ENCODE data around the gene SARDH. TPM values are rescaled to one million over a fixed set of nuclear protein-coding genes. Genes with fewer than 3 reads are reported as not detected.

SARDH gene
- total and polyA plus RNA-seq, 2 of the 8 experiments (the other 6 are each of a cell fraction or from before 2014, with no cell fraction given): 6.4 to 7.4 TPM

GRCh38 chr9:133685653-133686609 lies 52.2 kb downstream of the SARDH start:
- no peak overlapping the region for H3K27ac ChIP-seq (ENCODE audit: low read depth, low read length)
- no peak overlapping the region for H3K4me2 ChIP-seq (ENCODE audit: insufficient read depth in 1 of 2, low read depth in 2 of 2, low read length in 2 of 2)
- H3K18ac ChIP-seq (ENCODE audit: extremely low read depth, low read length): no peak overlapping the region
- no peak overlapping the region for H2BK120ac ChIP-seq (replicated peaks; ENCODE audit: low read depth, low read length)
- H2BK20ac ChIP-seq (ENCODE audit: low read length): no peak overlapping the region
- H2BK12ac ChIP-seq (ENCODE audit: low read depth, low read length): no peak overlapping the region
- no peak overlapping the region for H3K4ac ChIP-seq (replicated peaks; ENCODE audit: insufficient read length, low read depth, low read length)
- no peaks in the 10 kb centered on the region for H4K20me1 ChIP-seq (replicated peaks in 1 of 2; ENCODE audit: control insufficient read depth in 1 of 2, insufficient read depth in 2 of 2, low read length in 2 of 2)
- 90% methylated on average over 17 of the region's 18 CpGs; no CpG with 5 or more reads in 1 of the 2 experiments for WGBS, 2 experiments (ENCODE audit: extremely low coverage in 1 of 2, insufficient coverage in 1 of 2, insufficient read length in 1 of 2, insufficient replicate concordance in 2 of 2, low coverage in 1 of 2, low lambda C conversion rate in 2 of 2, missing lambda C conversion rate in 1 of 2)
- H3K36me3 ChIP-seq (ENCODE audit: control insufficient read depth in 2 of 4, insufficient read depth in 4 of 4, low read length in 3 of 4): no peaks in the 10 kb centered on the region
- H4K91ac ChIP-seq (replicated peaks; ENCODE audit: insufficient read length, low read length): no peak overlapping the region
- H2BK15ac ChIP-seq (ENCODE audit: low read length): no peak overlapping the region
- FAIRE-seq (no peak), DNase-seq (ENCODE audit: low read depth in 1 of 2, low spot score in 2 of 2) (no peak)
- H3K9ac ChIP-seq (replicated peaks in 1 of 4; ENCODE audit: extremely low read depth in 1 of 4, low read depth in 3 of 4, low read length in 3 of 4): no peak overlapping the region
- H2AFZ ChIP-seq (ENCODE audit: low read length): no peak overlapping the region
- no peak overlapping the region; the same call in 1 of the 2 replicates for H4K8ac ChIP-seq (ENCODE audit: extremely low read depth, insufficient read depth, low read length)
- H3K4me1 ChIP-seq (replicated peaks in 1 of 4; ENCODE audit: control insufficient read depth in 3 of 4, insufficient read depth in 4 of 4, low read length in 3 of 4): no peaks in the 10 kb centered on the region; a peak in 1 of 7 replicates
- H3K27me3 ChIP-seq (replicated peaks in 1 of 4; ENCODE audit: control insufficient read depth in 3 of 4, extremely low read depth in 1 of 4, insufficient read depth in 3 of 4, low read length in 3 of 4): no peaks in the 10 kb centered on the region
- no peaks in the 10 kb centered on the region for H3K79me1 ChIP-seq (ENCODE audit: low read depth, low read length)
- no peak overlapping the region for H3K56ac ChIP-seq (replicated peaks; ENCODE audit: insufficient read length, low read depth, low read length)
- no peak overlapping the region for H3K4me3 ChIP-seq (ENCODE audit: extremely low read depth in 1 of 4, insufficient read depth in 2 of 4, low read depth in 3 of 4, low read length in 4 of 4)
- CTCF ChIA-PET (ENCODE audit: partially characterized antibody): interaction anchor here (0.6 to 2.2 kb wide), 8 partner anchors 15 to 1929 kb away, joined by 3 to 5 read pairs (median 3); no protein-coding TSS in a partner anchor
- POLR2A ChIA-PET (ENCODE audit: partially characterized antibody): no interaction called here
- H2AK5ac ChIP-seq (ENCODE audit: low read depth, low read length): no peak overlapping the region
- H3K9me3 ChIP-seq (ENCODE audit: insufficient read depth in 2 of 2, low read depth in 1 of 2, low read length in 1 of 2): no peaks in the 10 kb centered on the region
- H3K79me2 ChIP-seq (ENCODE audit: control insufficient read depth in 1 of 2, insufficient read depth in 2 of 2, low read length in 2 of 2): no peaks in the 10 kb centered on the region
- H3K23me2 ChIP-seq (ENCODE audit: low read depth, low read length): no peaks in the 10 kb centered on the region
- no peak overlapping the region for H4K5ac ChIP-seq (ENCODE audit: insufficient read length, low read depth, low read length)
- H2BK5ac ChIP-seq (ENCODE audit: low read depth, low read length): no peak overlapping the region
- no peak overlapping the region for H3K23ac ChIP-seq (ENCODE audit: insufficient read length)
- H3K14ac ChIP-seq (ENCODE audit: insufficient read length): no peak overlapping the region
- TF ChIP-seq KDM5A (IDR thresholded peaks at IDR 0.05; ENCODE audit: low read length) (no peak), CEBPB (IDR thresholded peaks at IDR 0.05; ENCODE audit: low read depth, low read length) (no peak), SP4 (IDR thresholded peaks at IDR 0.05; ENCODE audit: low read length) (no peak), HDAC6 (IDR thresholded peaks at IDR 0.05; ENCODE audit: low read depth, low read length) (no peak), SIRT6 (IDR thresholded peaks at IDR 0.05; ENCODE audit: low read length) (no peak), ASH2L (IDR thresholded peaks at IDR 0.05; ENCODE audit: low read length) (no peak), JUND (IDR thresholded peaks at IDR 0.05; ENCODE audit: low read length) (no peak), CBX5 (IDR thresholded peaks at IDR 0.05; ENCODE audit: low read depth, low read length) (no peak), TBP (IDR thresholded peaks at IDR 0.05; ENCODE audit: low read depth, low read length) (no peak), SAP30 (IDR thresholded peaks at IDR 0.05; ENCODE audit: insufficient read depth, insufficient replicate concordance, low read length) (no peak)
- TF ChIP-seq, protein P1, sequence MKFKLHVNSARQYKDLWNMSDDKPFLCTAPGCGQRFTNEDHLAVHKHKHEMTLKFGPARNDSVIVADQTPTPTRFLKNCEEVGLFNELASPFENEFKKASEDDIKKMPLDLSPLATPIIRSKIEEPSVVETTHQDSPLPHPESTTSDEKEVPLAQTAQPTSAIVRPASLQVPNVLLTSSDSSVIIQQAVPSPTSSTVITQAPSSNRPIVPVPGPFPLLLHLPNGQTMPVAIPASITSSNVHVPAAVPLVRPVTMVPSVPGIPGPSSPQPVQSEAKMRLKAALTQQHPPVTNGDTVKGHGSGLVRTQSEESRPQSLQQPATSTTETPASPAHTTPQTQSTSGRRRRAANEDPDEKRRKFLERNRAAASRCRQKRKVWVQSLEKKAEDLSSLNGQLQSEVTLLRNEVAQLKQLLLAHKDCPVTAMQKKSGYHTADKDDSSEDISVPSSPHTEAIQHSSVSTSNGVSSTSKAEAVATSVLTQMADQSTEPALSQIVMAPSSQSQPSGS (IDR thresholded peaks at IDR 0.05; ENCODE audit: low read length): no peak
